NCI-H2227 (cell line): ENCODE data around the gene TBC1D22A.

Experiments used
- DNase-seq: peaks from one replicate; lab custom pipeline; 2025; ENCODE audit not compliant: unreplicated experiment; lab: John Stamatoyannopoulos, UW

The TBC1D22A gene

GRCh38 chr22:46794491-46794890 is 32.0 kb downstream of the TBC1D22A start:
- DNase-seq, result no peak

- DNase-seq, result no peak
Observed at GRCh38 chr22:46795140-46795539, 32.7 kb downstream of the TBC1D22A start.

- no peak for DNase-seq
Observed at GRCh38 chr22:46795845-46796565, 33.6 kb downstream of the TBC1D22A start.

- no peak for DNase-seq
Observed at GRCh38 chr22:46796566-46797195, 34.2 kb downstream of the TBC1D22A start.

DNA sequence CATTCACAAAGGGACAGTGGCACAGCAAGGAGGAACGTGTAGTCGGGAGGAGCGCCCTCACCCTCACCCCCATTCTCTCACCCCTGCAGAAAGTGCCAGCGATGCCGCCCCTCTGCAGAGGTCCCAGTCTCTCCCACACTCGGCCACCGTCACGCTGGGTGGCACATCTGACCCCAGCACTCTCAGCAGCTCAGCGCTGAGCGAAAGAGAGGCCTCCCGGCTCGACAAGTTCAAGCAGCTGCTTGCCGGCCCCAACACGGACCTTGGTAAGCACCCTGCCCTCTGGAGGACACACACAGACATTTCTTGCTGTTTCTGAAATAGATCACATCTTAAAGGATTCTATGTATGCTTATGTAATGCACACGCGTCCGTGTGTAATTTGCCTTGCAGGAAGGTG is 34.9 kb downstream of the TBC1D22A start:
- DNase-seq, result no peak

GRCh38 chr22:46798041-46798365 is 35.6 kb downstream of the TBC1D22A start:
- no peak for DNase-seq

DNA sequence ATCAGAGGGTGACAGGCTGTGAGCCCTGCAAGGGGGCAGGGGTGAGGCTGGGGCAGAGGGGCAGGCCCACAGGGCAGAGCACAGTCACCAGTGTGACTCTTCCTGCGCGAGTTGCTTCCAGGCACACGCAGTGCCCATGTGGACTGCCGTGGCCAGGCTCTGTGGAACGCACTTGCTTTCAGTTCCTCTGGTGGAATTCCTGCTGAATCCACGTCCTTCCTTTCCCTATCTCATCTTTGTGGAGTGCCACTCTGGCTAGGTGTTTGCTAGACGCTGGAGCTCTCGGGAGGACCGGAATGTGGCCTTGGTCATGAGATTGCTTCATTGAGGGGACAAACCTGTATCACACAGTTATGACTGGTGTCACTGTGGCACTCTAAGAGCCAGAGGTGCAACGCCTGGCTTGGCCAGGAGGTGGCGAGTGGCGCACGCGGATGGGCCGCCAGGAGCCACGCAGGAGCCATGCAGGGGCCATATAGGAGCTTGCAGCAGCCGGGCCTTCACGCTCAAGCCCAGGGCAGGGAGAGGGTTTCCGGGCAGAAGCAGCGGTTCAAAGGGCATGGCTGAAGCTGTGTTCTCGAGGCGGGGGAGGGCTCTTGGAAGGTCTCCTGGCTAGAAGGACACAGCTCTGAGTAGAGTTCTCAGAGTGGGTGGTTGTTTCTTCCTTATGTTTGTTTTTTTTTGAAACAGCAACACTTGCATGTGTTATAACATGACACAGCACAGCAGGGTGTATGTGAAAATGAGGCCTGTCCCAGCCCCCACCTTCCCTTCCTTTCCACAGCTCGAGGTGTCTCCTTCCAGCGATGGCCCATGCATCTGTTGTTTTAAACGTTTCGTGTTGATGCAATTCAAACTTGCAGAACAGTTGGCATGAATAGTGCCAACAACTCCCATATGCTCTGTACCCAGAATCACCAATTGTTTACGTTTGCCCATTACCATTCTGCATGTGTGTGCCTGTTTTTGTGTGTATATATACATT is 36.2 kb downstream of the TBC1D22A start:
- DNase-seq, result peak; percentile 75

DNA sequence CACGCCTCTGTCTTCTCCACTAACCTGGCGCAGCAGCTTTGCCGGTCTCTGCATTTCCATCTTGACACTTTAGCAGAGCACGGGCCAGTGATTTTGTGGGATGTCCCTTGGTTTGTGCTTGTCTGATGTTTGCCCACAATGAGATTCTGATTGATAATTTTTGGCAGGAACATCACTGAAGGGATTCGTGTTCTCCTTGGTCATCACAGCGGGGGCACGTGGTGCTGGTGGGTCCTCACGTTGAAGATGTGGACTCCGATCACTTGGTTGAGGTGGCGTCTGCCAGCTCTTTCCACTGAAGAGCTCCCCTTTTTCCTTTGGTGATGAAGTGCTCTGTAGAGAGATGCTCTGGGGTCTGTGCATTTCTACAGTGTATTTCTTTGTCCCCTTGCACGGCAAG is 37.2 kb downstream of the TBC1D22A start:
- DNase-seq, result no peak

- no peak for DNase-seq
Observed at GRCh38 chr22:46800102-46800857, 37.8 kb downstream of the TBC1D22A start.

DNA sequence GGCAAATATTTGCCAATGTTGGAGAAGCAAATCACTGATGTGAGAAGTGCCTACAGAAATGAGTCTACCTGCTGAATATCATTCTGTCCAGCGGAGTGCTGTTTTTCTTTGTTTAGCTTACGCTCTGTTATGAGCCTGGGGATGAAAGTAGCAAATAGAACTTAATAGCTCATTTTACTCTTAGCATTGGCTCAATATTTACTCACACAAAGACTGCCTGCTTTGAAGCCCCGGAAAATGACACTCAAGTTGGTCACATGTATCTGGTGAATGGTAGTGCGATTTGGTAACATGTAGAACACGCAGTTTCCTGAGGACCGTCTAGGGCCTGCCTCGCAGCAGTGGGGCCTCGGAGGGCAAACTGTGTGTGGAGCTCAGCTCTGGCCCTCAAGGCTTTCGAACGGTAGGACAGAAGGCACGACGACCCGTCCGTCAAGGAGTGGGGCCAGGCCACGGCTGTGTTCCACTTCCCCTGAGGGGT is 38.9 kb downstream of the TBC1D22A start:
- DNase-seq, result no peak

GRCh38 chr22:46801826-46802607 is 39.6 kb downstream of the TBC1D22A start:
- no peak for DNase-seq

DNA sequence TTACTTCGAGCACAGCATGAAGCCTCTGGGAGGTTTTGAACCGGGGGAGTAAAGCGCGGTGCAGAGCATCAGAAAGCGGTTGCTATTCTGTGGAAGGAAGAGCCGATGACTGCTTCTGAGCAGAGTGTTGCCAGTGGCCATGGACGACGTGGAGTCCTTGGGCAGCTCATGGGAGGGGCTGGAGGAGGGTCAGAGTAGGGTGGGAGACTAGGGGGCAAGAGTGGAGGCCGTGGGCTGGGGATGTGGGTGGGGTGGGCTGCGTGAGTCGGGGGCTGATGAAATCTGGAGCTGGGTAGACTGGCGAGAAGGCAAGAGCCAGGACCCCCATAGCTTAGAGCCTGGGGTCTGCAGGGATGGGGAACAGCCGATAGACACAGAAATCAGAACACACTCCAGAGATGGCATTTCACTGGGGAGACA is 40.2 kb downstream of the TBC1D22A start:
- no peak for DNase-seq

DNA sequence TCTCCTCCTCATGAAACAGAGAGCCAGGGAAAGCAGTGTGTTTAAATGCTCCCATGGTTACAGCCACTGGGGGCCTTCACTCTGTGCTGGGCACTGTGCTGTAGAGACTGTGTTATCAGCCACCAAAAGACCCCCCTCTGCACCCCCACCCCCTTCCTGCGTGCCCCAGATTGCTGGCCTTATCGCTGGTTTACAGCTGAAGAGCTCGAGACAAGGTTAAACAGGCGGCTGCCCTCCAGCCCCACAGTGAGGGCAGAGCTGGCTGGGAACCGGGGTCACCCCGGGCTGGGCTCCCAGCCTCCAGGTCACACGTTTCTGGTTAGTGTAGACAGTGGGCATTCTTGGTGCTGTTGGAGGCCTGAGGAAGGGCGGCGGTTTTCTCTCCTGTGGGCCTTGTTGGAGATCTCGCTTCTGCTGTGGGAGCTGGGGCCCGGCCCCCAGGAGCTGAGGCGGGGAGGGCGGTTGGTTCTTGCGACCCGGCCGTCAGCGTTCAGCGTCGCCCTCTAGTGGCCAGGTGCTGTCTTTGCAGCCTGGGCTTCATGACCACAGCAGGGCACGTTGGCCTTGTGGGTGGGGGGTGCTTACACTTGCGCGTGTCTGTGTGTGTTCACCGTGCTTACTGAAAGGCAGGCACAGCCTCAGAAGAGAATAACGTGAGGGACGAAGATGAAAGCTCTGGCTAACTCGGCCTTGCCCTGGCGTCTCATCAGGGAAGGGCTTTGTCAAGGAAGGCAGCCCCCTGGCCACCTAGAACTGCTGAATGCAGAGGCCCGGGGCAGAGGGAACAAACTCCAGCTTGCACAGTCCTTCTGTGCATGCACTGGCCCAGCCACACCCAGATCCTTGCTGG is 40.8 kb downstream of the TBC1D22A start:
- peak; percentile 11 for DNase-seq

DNA sequence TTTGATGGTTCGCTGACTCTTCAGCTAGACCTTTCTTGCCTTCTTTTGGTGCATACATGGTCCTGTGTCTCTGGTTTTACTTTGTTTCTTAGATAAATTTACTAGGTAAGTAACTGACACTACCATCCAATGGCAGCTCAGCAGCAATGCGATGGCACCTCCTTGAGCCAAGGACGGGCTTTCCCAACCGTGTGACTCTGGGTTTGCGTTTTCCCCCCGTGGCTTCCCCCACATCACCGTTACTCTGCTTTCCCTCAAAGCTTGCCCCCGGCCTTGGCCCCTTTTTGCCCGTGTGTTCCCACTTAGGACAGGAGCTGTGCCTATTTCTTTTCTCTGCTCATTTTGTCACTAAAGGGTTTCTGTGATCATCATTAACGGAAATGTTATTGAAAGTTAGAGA is 41.5 kb downstream of the TBC1D22A start:
- DNase-seq, result no peak

GRCh38 chr22:46806794-46807193 is 44.3 kb downstream of the TBC1D22A start:
- no peak for DNase-seq

GRCh38 chr22:46807458-46807857 is 45.0 kb downstream of the TBC1D22A start:
- DNase-seq, result no peak

DNA sequence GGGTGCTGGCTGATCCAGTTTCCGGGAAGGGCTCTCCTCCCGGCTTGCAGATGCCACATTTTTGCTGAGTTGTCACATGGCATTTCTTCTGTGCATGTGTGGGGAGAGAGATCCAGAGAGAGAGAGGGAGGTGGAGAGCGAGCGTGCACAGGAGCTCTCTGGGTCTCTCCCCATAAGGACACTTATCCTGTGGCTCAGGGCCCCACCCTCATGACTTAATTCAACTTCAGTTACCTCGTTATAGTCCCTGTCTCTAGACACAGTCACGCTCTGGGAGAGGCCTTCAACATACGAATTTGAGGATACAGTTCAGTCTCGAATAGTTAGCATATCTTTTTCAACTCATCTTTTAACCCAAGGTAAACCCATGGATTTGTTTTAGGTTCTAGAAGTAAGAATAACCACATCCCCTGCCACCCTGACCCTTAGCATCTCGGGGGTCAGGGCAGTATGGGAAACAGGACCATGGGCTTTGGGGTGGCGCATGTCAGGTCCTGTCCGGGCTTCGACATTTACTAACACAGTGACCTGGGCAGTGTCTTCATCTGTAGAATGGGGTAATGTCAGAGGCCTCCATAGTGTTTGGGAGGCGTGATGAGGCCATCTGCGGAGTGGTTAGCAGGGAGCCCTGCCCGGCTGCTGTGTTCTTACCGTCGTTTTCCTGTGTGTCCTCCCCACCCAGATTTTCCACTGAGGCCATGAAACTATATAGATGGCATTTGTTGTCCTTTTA is 46.9 kb downstream of the TBC1D22A start:
- DNase-seq, result no peak
